CD4-positive, CD25-positive, alpha-beta regulatory T cell (primary cell): Measurements from ENCODE around the gene DHRS7. TPM values are rescaled to one million over a fixed set of nuclear protein-coding genes. Genes with fewer than 3 reads are reported as not detected.

Source experiments
- ATAC-seq, 2 donors: fragments of 150-1000 bp; cut with Tn5 transposase; one replicate each; pipeline ENCODE4 v1.10.0; 2021; ENCODE audit warnings: low read depth in 2 of 2, moderate number of reproducible peaks in 2 of 2, moderate library complexity in 1 of 2
- DNase-seq, 3 donors: peaks; one replicate each; pipeline versions ENCODE4 v3.0.0 to v3.0.0-alpha.2; 2012 to 2022; ENCODE audit warnings: mixed read lengths in 1 of 3
- H3K27ac ChIP-seq: one replicate; pipeline ENCODE4 v1.7.0; 2013; ENCODE audit warnings: mild to moderate bottlenecking, low read length; ENCODE audit not compliant: insufficient read depth, poor library complexity, severe bottlenecking
- H3K27me3 ChIP-seq: one replicate; pipeline ENCODE4 v1.7.0; 2013; ENCODE audit warnings: low read length; ENCODE audit not compliant: control insufficient read depth, insufficient read depth
- H3K36me3 ChIP-seq: one replicate; pipeline ENCODE4 v1.7.0; 2013; ENCODE audit warnings: mild to moderate bottlenecking, low read length, moderate library complexity; ENCODE audit not compliant: control insufficient read depth, insufficient read depth
- H3K4me1 ChIP-seq: 2 replicates; pipeline ENCODE4 v1.7.0; 2013; ENCODE audit warnings: mild to moderate bottlenecking, low read length; ENCODE audit not compliant: insufficient read depth, control insufficient read depth, poor library complexity, severe bottlenecking
- H3K4me3 ChIP-seq: one replicate; pipeline ENCODE4 v1.7.0; 2013; ENCODE audit warnings: low read depth, mild to moderate bottlenecking, low read length, moderate library complexity
- H3K9me3 ChIP-seq, 2 experiments: 1 replicate in 1 of 2; 2 replicates in 1 of 2; pipeline ENCODE4 v1.7.0; 2013; ENCODE audit warnings: low read length in 2 of 2, mild to moderate bottlenecking in 1 of 2, moderate library complexity in 1 of 2; ENCODE audit not compliant: control insufficient read depth in 2 of 2
- H3K27ac Mint-ChIP-seq, 3 donors: one replicate each; pipeline ENCODE4 v1.8.0; 2020 to 2022; ENCODE audit warnings: mild to moderate bottlenecking in 3 of 3, mixed read lengths in 3 of 3, moderate library complexity in 2 of 3
- H3K27me3 Mint-ChIP-seq: one replicate; pipeline ENCODE4 v1.8.0; 2022; ENCODE audit warnings: mild to moderate bottlenecking, mixed read lengths
- H3K36me3 Mint-ChIP-seq: one replicate; pipeline ENCODE4 v1.8.0; 2020; ENCODE audit warnings: mixed read lengths
- H3K4me1 Mint-ChIP-seq, 4 donors: one replicate each; pipeline ENCODE4 v1.8.0; 2020 to 2022; ENCODE audit warnings: mixed read lengths in 4 of 4, mild to moderate bottlenecking in 1 of 4
- H3K4me3 Mint-ChIP-seq, 4 donors: one replicate each; pipeline ENCODE4 v1.8.0; 2020 to 2022; ENCODE audit warnings: mild to moderate bottlenecking in 4 of 4, mixed read lengths in 4 of 4, moderate library complexity in 3 of 4
- H3K9me3 Mint-ChIP-seq, 7 donors: one replicate each; pipeline ENCODE4 v1.8.0; 2020 to 2022; ENCODE audit warnings: mixed read lengths in 7 of 7, mild to moderate bottlenecking in 3 of 7, moderate library complexity in 2 of 7
- polyA plus RNA-seq, 4 donors: library from polyadenylated mRNA; unstranded; fragments of 300-500 nt; fragmentation: Illumina TruSeq; gene quantifications; one replicate each; pipeline ENCODE4 v1.2.3, GENCODE V29; 2021
- total RNA-seq: library from RNA; stranded (reverse); gene quantifications from one replicate; pipeline ENCODE4 v1.2.3, GENCODE V29; 2022

The DHRS7 gene
- total and polyA plus RNA-seq, 5 donors from 2014 or later: 34.6 to 210 (median 177) TPM

DNA sequence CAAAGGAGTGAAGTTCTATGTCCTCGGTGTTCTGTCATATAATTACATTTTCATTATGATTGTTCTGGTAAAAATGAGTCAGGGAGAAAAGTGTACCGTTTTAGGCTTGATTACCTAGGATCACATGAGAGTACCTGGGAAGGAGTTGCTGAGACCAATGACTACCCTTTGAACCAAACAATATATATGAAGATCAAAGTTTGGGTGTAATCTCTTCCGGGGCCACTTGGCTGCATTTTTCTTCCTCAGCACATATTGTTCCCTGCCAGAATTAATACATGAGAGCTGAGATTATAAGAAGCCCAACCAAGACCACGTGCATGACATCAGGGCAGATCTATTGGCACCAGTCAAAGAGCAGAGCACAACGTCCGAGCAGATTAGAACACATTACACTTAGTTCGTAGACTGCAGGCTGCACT is 41.1 kb upstream of the DHRS7 start:
- ATAC-seq (no peak), DNase-seq (no peak)
- H3K27ac Mint-ChIP-seq: no peak overlapping the region
- Histone ChIP-seq H3K27me3 (peaks cover 26% of the 10 kb centered on the region), H3K4me3 (no peak overlapping the region), H3K9me3 (no peaks in the 10 kb centered on the region), H3K36me3 (no peaks in the 10 kb centered on the region), H3K4me1 (no peaks in the 10 kb centered on the region), H3K27ac (no peak overlapping the region)
- H3K4me1 Mint-ChIP-seq: peaks cover 0 to 2% (median 0%) of the 10 kb centered on the region in 4 donors
- H3K27me3 Mint-ChIP-seq: peaks cover 41% of the 10 kb centered on the region
- peaks cover 0 to 5% (median 0%) of the 10 kb centered on the region in 7 donors for H3K9me3 Mint-ChIP-seq
- no peaks in the 10 kb centered on the region for H3K36me3 Mint-ChIP-seq
- H3K4me3 Mint-ChIP-seq: no peak overlapping the region

- DNase-seq: no peak
- Mint-ChIP-seq H3K4me3 (no peak overlapping the region), H3K4me1 (peaks cover 0 to 2% (median 0%) of the 10 kb centered on the region in 4 donors), H3K27ac (peak overlapping the region in 1 of 3 donors; percentile 21), H3K27me3 (peaks cover 51% of the 10 kb centered on the region), H3K9me3 (peaks cover 0 to 5% (median 4%) of the 10 kb centered on the region in 7 donors), H3K36me3 (peaks cover under 1% of the 10 kb centered on the region)
- Histone ChIP-seq H3K4me1 (no peaks in the 10 kb centered on the region), H3K9me3 (peaks cover 0 to 2% of the 10 kb centered on the region in 2 experiments), H3K4me3 (no peak overlapping the region), H3K36me3 (no peaks in the 10 kb centered on the region), H3K27me3 (peaks cover 26% of the 10 kb centered on the region), H3K27ac (no peak overlapping the region)
- no peak for ATAC-seq
Observed at GRCh38 chr14:60204843-60205774, 39.9 kb upstream of the DHRS7 start.

DNA sequence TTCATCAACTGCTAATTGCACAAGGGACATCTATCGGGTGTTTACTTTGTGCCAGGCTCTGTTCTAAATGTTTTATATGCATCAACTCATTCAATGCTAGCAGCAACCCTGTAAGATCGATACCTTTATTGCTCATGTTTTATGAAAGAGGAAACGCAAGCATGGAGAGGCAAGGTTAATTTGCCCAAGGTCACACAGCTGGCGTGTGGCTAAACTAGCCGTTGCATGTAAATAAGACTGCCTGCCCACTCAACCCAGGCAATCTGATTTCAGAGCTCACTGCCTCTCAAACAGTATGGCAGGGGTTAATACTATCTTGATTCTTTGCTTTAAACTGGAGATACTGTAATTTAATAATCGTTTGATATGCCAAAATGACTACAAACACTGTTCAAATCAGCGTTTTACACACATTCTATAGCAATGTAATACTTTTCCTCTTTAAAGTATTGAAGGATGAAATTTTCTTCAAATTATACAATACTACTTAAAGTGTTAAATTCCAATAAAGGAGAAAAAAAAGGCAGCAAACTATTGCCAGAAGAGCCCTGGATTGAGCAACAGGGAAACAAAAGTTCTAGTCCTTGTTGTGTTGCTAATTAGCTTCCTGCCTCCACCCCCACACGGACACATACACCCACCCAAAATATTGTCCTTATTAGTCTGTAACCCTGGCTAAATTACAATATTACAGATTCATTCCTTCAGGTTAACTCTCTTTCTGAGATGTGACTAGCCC is 39.1 kb upstream of the DHRS7 start:
- H3K4me3 Mint-ChIP-seq: no peak overlapping the region
- DNase-seq (no peak), ATAC-seq (no peak)
- Histone ChIP-seq H3K9me3 (peaks cover 6 to 10% of the 10 kb centered on the region in 2 experiments), H3K27ac (no peak overlapping the region), H3K4me3 (no peak overlapping the region), H3K27me3 (peaks cover 24% of the 10 kb centered on the region), H3K36me3 (no peaks in the 10 kb centered on the region), H3K4me1 (no peaks in the 10 kb centered on the region)
- peaks cover 48% of the 10 kb centered on the region for H3K27me3 Mint-ChIP-seq
- H3K4me1 Mint-ChIP-seq: peaks cover 0 to 2% (median 0%) of the 10 kb centered on the region in 4 donors
- H3K9me3 Mint-ChIP-seq: peaks cover 0 to 14% (median 4%) of the 10 kb centered on the region in 7 donors
- H3K27ac Mint-ChIP-seq: no peak overlapping the region
- peaks cover 7% of the 10 kb centered on the region for H3K36me3 Mint-ChIP-seq

GRCh38 chr14:60199321-60199720 is 34.1 kb upstream of the DHRS7 start:
- no peaks in the 10 kb centered on the region for H3K36me3 ChIP-seq
- no peak overlapping the region for H3K4me3 Mint-ChIP-seq
- H3K4me3 ChIP-seq: no peak overlapping the region
- DNase-seq: no peak
- H3K27me3 Mint-ChIP-seq: peaks cover 37% of the 10 kb centered on the region
- H3K9me3 ChIP-seq: peaks cover 10 to 14% of the 10 kb centered on the region in 2 experiments
- H3K9me3 Mint-ChIP-seq: peaks cover 0 to 20% (median 6%) of the 10 kb centered on the region in 7 donors
- H3K27me3 ChIP-seq: peaks cover 5% of the 10 kb centered on the region
- H3K4me1 Mint-ChIP-seq: peaks cover 0 to 5% (median 5%) of the 10 kb centered on the region in 4 donors
- no peak for ATAC-seq
- no peak overlapping the region for H3K27ac Mint-ChIP-seq
- H3K36me3 Mint-ChIP-seq: peaks cover 11% of the 10 kb centered on the region
- no peak overlapping the region for H3K27ac ChIP-seq
- no peaks in the 10 kb centered on the region for H3K4me1 ChIP-seq

DNA sequence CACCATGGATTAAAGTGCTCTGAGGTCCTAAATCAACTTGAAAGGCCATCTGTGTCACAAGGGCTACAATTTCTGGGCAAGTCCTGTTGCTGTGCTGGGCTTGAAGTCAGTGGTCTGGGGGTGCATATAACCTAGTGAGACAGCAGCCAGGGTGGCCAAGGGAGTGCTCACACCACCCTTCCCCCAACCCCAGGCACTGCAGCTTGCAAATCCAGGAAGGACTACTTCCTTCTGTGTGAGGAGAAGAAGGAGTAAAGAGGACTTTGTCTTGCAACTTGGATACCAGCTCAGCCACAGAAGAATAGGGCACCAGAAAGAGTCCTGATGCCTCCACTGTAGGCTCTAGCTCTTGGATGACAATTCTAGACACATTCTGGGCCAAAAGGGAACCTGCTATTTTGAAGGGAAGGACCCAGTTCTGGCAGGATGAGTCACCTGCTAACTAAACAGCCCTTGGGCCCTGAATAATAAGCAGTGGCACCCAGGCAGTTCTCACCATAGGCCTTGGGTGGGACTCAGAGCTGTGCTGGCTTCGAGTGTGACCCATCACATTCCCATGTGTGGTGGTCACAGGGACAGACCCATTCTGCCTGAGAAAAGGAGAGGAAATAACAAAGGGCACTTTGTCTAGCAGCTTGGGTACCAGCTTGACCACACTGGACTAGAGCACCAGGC is 32.6 kb upstream of the DHRS7 start:
- no peak overlapping the region for H3K27ac ChIP-seq
- peaks cover 10 to 14% of the 10 kb centered on the region in 2 experiments for H3K9me3 ChIP-seq
- Mint-ChIP-seq H3K9me3 (peaks cover 0 to 20% (median 5%) of the 10 kb centered on the region in 7 donors), H3K27ac (no peak overlapping the region), H3K4me3 (no peak overlapping the region), H3K27me3 (peaks cover 30% of the 10 kb centered on the region), H3K4me1 (peaks cover 0 to 5% (median 5%) of the 10 kb centered on the region in 4 donors), H3K36me3 (peaks cover 11% of the 10 kb centered on the region)
- ATAC-seq (no peak), DNase-seq (no peak)
- H3K4me1 ChIP-seq: no peaks in the 10 kb centered on the region
- H3K36me3 ChIP-seq: no peaks in the 10 kb centered on the region
- no peak overlapping the region for H3K4me3 ChIP-seq
- H3K27me3 ChIP-seq: no peaks in the 10 kb centered on the region

DNA sequence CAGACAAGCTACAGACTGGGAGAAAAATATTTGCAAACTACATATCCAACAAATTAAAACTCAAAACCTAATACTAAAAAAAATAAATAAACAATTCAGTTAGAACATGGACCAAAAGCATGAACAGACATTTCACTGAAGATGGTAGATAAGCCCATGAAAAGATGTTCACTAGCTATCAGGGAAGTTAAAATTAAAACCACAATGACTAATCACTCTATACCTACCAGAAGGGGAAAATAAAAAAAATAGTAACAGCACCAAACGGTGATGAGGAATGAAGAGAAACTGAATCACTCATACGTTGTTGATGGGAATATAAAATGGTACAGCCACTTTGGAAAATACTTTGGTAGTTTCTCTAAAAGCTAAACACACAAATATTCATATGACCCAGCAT is 31.1 kb upstream of the DHRS7 start:
- H3K4me1 Mint-ChIP-seq: peaks cover 0 to 5% (median 5%) of the 10 kb centered on the region in 4 donors
- ATAC-seq (peak in 1 of 2 donors; percentile 50), DNase-seq (peak in 1 of 3 donors; percentile 9)
- H3K4me3 Mint-ChIP-seq: no peak overlapping the region
- H3K36me3 Mint-ChIP-seq: peaks cover 11% of the 10 kb centered on the region
- peaks cover 34% of the 10 kb centered on the region for H3K27me3 Mint-ChIP-seq
- no peaks in the 10 kb centered on the region for H3K4me1 ChIP-seq
- H3K9me3 ChIP-seq: peaks cover 10 to 14% of the 10 kb centered on the region in 2 experiments
- peaks cover 0 to 20% (median 5%) of the 10 kb centered on the region in 7 donors for H3K9me3 Mint-ChIP-seq
- H3K27ac ChIP-seq: no peak overlapping the region
- H3K36me3 ChIP-seq: no peaks in the 10 kb centered on the region
- no peak overlapping the region for H3K4me3 ChIP-seq
- H3K27me3 ChIP-seq: no peaks in the 10 kb centered on the region
- H3K27ac Mint-ChIP-seq: no peak overlapping the region

- no peaks in the 10 kb centered on the region for H3K4me1 ChIP-seq
- no peak overlapping the region for H3K27ac ChIP-seq
- H3K4me1 Mint-ChIP-seq: peaks cover 0 to 5% (median 5%) of the 10 kb centered on the region in 4 donors
- H3K36me3 Mint-ChIP-seq: peaks cover 11% of the 10 kb centered on the region
- H3K4me3 Mint-ChIP-seq: no peak overlapping the region
- DNase-seq (peak in 2 of 3 donors; percentile 7 to 11), ATAC-seq (peak in 1 of 2 donors; percentile 44)
- no peaks in the 10 kb centered on the region for H3K27me3 ChIP-seq
- no peaks in the 10 kb centered on the region for H3K36me3 ChIP-seq
- no peak overlapping the region for H3K4me3 ChIP-seq
- peaks cover 24% of the 10 kb centered on the region for H3K27me3 Mint-ChIP-seq
- peaks cover 10 to 14% of the 10 kb centered on the region in 2 experiments for H3K9me3 ChIP-seq
- H3K27ac Mint-ChIP-seq: no peak overlapping the region
- peaks cover 0 to 16% (median 5%) of the 10 kb centered on the region in 7 donors for H3K9me3 Mint-ChIP-seq
Observed at GRCh38 chr14:60195179-60195810, 30.1 kb upstream of the DHRS7 start.
